Small intestine (tissue), 7 donors: ENCODE measurements around the gene STK33. TPM values are rescaled to one million over a fixed set of nuclear protein-coding genes. Genes with fewer than 3 reads are reported as not detected.

Experiments
- DNase-seq, 2 donors: peaks; one replicate each; pipeline versions ENCODE4 v3.0.0 to v3.0.0-alpha.2; 2013
- FAIRE-seq: peaks from 2 replicates; lab custom pipeline; 2012; peaks lifted over from hg19 to GRCh38; lab: Jason Lieb, UNC
- H3K27ac ChIP-seq, 3 donors: one replicate each; pipeline ENCODE4 v1.5.1; 2013; ENCODE audit warnings: low read length in 2 of 3, mild to moderate bottlenecking in 2 of 3, control low read depth in 1 of 3, inconsistent platforms in 1 of 3, low read depth in 1 of 3, moderate library complexity in 1 of 3
- H3K27me3 ChIP-seq, 3 donors: one replicate each; pipeline ENCODE4 v1.6.1; 2013; ENCODE audit warnings: low read length in 3 of 3, inconsistent platforms in 1 of 3; ENCODE audit not compliant: control insufficient read depth in 3 of 3, insufficient read depth in 3 of 3
- H3K36me3 ChIP-seq, 3 donors: one replicate each; pipeline ENCODE4 v1.6.1; 2013; ENCODE audit warnings: low read length in 3 of 3, inconsistent platforms in 1 of 3, low read depth in 1 of 3, mild to moderate bottlenecking in 1 of 3, moderate library complexity in 1 of 3; ENCODE audit not compliant: control insufficient read depth in 3 of 3, insufficient read depth in 2 of 3
- H3K4me1 ChIP-seq, 3 donors: one replicate each; pipeline ENCODE4 v1.6.1; 2013; ENCODE audit warnings: low read length in 2 of 3, inconsistent platforms in 1 of 3, low read depth in 1 of 3, mild to moderate bottlenecking in 1 of 3, moderate library complexity in 1 of 3; ENCODE audit not compliant: control insufficient read depth in 3 of 3, insufficient read depth in 2 of 3
- H3K4me3 ChIP-seq, 3 donors: one replicate each; pipeline ENCODE4 v1.5.1; 2013; ENCODE audit warnings: low read length in 3 of 3, control low read depth in 1 of 3, inconsistent platforms in 1 of 3, low read depth in 1 of 3, mild to moderate bottlenecking in 1 of 3, moderate library complexity in 1 of 3
- H3K9me3 ChIP-seq, 2 donors: one replicate each; pipeline ENCODE4 v1.6.1; 2013; ENCODE audit warnings: low read depth in 1 of 2, low read length in 1 of 2; ENCODE audit not compliant: control insufficient read depth in 2 of 2, insufficient read depth in 1 of 2
- WGBS, 3 donors: extraction: QIAGEN DNeasy Blood & Tissue Kit; methylation state at CpG; one replicate each; pipeline ENCODE4 v1.1.7; 2013; 5-methylcytosine and 5-hydroxymethylcytosine counted together
- polyA plus RNA-seq, 4 donors: library from polyadenylated mRNA; stranded (reverse) in 3 of 4; unstranded in 1 of 4; fragments of 200-250 nt in 3 of 4; fragments of 120-200 nt in 1 of 4; gene quantifications; one replicate each; pipeline versions ENCODE4 v1.2.1 to v1.2.3, GENCODE V29; 2013
- donor health status: healthy with polysubstance abuse.
- donor health status: control.
- donor health status: control.
- donor health status: Bipolar disorder and iron deficiency.
- donor health status: healthy.

Gene STK33
- polyA plus RNA-seq, 4 donors: 0.89 to 5.3 (median 2.5) TPM

DNA sequence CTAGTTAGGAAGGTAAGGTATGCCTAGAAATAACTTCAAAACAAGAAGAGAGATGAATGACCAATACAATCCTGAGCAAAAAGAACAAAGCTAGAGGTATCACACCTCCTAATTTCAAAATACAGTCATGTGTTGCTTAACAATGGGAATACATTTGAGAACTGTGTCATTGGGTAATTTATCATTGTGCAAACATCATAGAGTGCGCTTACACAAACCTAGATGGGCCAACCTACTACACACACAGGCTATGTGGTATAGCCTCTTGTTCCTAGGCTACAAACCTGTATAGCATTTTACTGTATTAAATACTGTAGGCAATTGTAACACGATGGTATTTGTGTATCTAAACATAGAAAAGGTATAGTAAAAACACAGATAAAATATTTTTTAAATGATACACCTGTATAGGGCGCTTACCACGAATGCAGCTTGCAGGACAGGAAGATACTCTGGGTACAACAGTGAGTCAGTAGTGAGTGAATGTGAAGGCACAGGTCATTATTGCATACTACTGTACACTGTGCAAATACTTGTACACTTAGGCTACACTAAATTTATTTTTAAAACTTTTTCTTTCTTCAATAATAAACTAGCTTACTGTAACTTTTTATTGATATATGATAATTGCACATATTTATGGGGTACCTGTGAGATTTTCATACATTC lies 48.2 kb downstream of the STK33 start:
- FAIRE-seq (no peak), DNase-seq (no peak)
- no peak overlapping the region for H3K27ac ChIP-seq
- H3K9me3 ChIP-seq: no peaks in the 10 kb centered on the region
- peaks cover 0 to 2% (median 0%) of the 10 kb centered on the region in 3 donors for H3K27me3 ChIP-seq
- no peak overlapping the region for H3K4me3 ChIP-seq
- H3K36me3 ChIP-seq: no peaks in the 10 kb centered on the region
- no peaks in the 10 kb centered on the region for H3K4me1 ChIP-seq
- WGBS, 3 donors: 56 to 78% (median 71%) methylated on average over 4 of the region's 4 CpGs

DNA sequence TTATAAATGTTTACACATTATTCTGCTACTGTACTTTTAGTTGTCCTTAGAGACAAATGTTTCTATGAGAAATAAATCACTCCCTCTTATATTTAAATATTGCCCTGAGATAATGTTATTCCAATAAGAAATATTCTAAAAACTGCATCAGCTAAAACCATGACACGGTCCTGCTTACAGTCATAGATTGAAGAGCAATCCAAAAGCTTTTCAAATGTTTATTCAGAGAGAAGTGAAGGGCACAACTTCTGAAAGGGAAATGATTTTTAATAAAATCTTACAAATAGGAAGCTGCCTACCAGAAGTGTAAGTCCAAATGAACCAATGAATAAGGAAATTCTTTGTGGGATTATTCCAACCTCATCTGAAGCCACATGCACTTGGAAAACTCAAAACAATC lies 49.2 kb downstream of the STK33 start:
- DNase-seq: no peak
- Histone ChIP-seq H3K36me3 (no peaks in the 10 kb centered on the region), H3K4me3 (no peak overlapping the region), H3K27ac (no peak overlapping the region), H3K9me3 (no peaks in the 10 kb centered on the region), H3K4me1 (no peaks in the 10 kb centered on the region), H3K27me3 (peaks cover 0 to 2% (median 0%) of the 10 kb centered on the region in 3 donors)
- 58 to 84% (median 68%) methylated on average over 1 of the region's 1 CpG for WGBS, 3 donors
- no peak for FAIRE-seq

DNA sequence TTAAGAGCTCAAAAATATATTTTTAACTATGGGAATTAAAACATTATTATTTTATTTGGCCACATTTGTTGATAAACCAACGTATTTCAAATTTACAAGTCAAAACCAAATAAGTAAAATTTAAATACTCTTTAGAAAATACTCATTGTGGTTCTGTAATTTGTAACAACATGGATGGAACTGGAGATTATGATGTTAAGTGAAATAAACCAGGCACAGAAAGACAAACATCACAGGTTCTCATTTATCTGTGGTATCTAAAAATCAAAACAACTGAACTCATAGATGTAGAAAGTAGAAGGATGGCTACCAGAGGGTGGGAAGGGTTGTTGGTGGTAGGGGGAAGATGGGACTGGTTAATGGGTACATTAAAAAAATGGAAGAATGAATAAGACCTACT lies 50.8 kb downstream of the STK33 start:
- DNase-seq (no peak), FAIRE-seq (no peak)
- no peaks in the 10 kb centered on the region for H3K4me1 ChIP-seq
- H3K36me3 ChIP-seq: no peaks in the 10 kb centered on the region
- H3K4me3 ChIP-seq: no peak overlapping the region
- whole genome bisulfite sequencing, 3 donors: 47 to 65% (median 64%) methylated on average over 1 of the region's 1 CpG
- peaks cover 0 to 4% (median 0%) of the 10 kb centered on the region in 3 donors for H3K27me3 ChIP-seq
- no peaks in the 10 kb centered on the region for H3K9me3 ChIP-seq
- no peak overlapping the region for H3K27ac ChIP-seq

DNA sequence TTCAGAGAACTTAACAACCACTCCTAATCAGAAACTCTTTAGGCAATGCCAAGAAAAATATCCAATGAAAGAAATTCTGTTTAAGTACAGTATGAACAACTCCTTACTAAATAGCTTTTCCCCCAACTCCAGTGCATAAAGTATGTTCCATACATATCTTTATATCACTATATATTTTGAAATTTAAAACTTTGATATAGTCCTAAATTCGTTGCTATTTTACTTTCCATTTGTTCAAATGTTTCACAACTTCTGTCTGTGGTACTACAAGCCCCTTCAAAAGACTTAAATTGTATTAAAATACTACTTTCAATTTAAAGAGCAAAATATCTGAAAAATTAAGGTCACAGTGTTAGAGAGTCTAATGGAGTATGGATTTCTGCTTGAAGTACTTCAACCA lies 52.6 kb downstream of the STK33 start:
- no peak overlapping the region for H3K4me3 ChIP-seq
- peaks cover 0 to 4% (median 0%) of the 10 kb centered on the region in 3 donors for H3K27me3 ChIP-seq
- no peak for FAIRE-seq
- WGBS, 3 donors: 21 to 53% (median 27%) methylated on average over 1 of the region's 1 CpG
- no peaks in the 10 kb centered on the region for H3K36me3 ChIP-seq
- H3K9me3 ChIP-seq: no peaks in the 10 kb centered on the region
- no peak overlapping the region for H3K27ac ChIP-seq
- DNase-seq: no peak
- no peaks in the 10 kb centered on the region for H3K4me1 ChIP-seq

DNA sequence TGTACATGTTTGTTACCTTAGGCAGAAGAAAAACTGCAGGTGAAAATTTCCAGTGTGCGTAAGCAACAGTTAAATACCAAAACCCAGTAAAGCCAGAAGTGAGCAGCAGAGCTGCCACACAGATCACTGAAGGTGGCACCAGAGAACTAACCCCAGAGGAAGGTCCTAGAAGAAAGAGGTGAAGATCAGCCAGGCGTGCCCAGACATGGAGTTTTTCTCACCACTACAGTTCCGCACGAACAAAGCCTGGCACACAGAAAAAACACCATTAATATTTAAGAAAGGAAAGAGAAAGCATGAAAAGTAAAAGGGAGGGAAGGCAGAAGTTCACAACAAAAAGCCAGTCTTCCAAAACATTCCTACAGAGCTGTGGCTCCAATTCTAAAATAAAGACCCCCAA lies 60.7 kb downstream of the STK33 start:
- Histone ChIP-seq H3K4me3 (no peak overlapping the region), H3K4me1 (no peaks in the 10 kb centered on the region), H3K27me3 (no peaks in the 10 kb centered on the region), H3K36me3 (no peaks in the 10 kb centered on the region), H3K27ac (no peak overlapping the region), H3K9me3 (no peaks in the 10 kb centered on the region)
- DNase-seq (no peak), FAIRE-seq (no peak)
- WGBS, 3 donors: 88 to 98% (median 91%) methylated on average over 4 of the region's 4 CpGs

DNA sequence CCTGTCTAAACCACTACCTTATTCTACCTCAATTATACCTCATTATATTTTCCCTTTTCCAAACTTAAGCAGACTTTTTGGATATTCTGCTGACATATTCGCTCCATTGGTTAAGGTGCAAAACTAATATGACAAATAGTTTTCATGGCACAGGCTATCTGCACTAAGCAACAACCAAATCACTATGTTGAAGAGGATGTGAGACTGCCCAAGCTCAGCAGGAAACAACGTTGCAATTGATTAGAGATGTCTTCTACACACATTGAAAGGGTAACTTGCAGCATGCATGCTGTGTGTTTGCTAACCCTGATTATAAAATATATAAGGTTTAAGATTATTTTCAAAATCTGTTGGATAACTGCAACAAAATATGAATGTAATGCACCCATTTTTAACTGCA lies 61.6 kb downstream of the STK33 start:
- Histone ChIP-seq H3K36me3 (no peaks in the 10 kb centered on the region), H3K9me3 (no peaks in the 10 kb centered on the region), H3K4me3 (no peak overlapping the region), H3K27me3 (no peaks in the 10 kb centered on the region), H3K4me1 (no peaks in the 10 kb centered on the region), H3K27ac (no peak overlapping the region)
- FAIRE-seq: no peak
- DNase-seq: no peak
- 66 to 80% (median 78%) methylated on average over 2 of the region's 2 CpGs for WGBS, 3 donors

DNA sequence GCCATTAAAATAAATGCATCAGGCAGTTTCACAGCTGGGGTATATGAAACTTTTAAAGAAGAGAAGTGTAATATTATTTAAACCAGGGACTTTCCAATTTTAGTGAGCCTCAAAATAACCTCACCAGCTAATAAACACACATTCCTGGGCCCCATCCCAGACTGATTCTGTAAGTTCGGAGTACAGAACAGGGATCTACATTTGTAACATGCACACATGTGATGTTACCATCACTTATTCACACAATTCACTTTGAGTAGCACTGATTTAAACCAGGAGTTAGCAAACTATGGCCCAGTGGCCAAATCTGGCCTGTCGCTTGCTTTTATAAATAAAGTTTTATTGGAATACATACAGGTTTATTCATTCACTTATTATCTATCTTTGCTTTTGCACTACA lies 62.0 kb downstream of the STK33 start:
- DNase-seq: no peak
- FAIRE-seq: no peak
- Histone ChIP-seq H3K4me1 (no peaks in the 10 kb centered on the region), H3K27me3 (no peaks in the 10 kb centered on the region), H3K4me3 (no peak overlapping the region), H3K36me3 (no peaks in the 10 kb centered on the region), H3K27ac (no peak overlapping the region), H3K9me3 (no peaks in the 10 kb centered on the region)
- 93 to 98% (median 96%) methylated on average over 2 of the region's 2 CpGs for WGBS, 3 donors

DNA sequence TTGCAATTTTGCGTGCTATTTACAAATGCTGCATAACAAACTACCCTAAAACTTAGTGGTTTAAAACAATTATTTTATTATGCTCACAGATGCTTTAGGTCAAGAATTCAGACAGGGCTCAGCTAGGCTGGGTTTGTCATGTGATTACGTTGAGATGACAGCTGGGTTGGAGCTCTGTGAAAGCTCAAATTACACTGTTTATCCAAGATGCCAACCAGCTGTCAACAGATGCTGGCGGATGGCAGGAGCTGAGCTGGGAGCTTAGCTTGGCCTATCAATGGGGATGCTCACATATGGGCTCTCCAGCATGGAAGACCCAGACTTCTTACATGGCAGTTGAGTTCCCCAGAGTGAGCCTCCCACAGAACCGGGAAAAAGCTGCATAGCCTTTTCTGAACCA lies 62.7 kb downstream of the STK33 start:
- H3K27ac ChIP-seq: no peak overlapping the region
- DNase-seq (peak in 1 of 2 donors; percentile 6), FAIRE-seq (no peak)
- no peaks in the 10 kb centered on the region for H3K36me3 ChIP-seq
- H3K4me1 ChIP-seq: no peaks in the 10 kb centered on the region
- H3K9me3 ChIP-seq: no peaks in the 10 kb centered on the region
- WGBS, 3 donors: 73 to 90% (median 89%) methylated on average over 4 of the region's 4 CpGs
- H3K27me3 ChIP-seq: no peaks in the 10 kb centered on the region
- H3K4me3 ChIP-seq: no peak overlapping the region

DNA sequence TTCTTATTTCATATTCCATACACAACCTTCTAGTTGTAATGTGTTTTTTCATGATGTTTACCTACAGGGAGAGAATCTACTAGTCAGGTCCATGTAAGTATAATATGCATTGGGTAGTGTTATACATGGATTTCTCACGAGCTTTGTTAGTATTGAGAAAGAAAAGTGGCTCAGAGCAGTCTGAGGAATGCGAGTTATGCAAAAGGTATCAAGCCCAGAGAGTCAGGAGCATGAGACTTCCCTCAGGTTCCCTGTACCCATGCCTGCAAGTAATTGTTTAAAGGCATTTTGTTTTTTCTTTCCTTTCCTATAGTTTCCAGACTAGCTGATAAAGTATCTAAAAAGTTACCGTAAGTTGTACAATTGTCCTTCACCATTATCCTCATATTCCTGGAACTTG lies 66.1 kb downstream of the STK33 start:
- no peaks in the 10 kb centered on the region for H3K9me3 ChIP-seq

More for the DNA sequence above, 66.1 kb downstream of the STK33 start:
- H3K27ac ChIP-seq: no peak overlapping the region
- WGBS, 3 donors: 61 to 84% (median 68%) methylated on average over 3 of the region's 3 CpGs
- H3K4me1 ChIP-seq: no peaks in the 10 kb centered on the region
- H3K4me3 ChIP-seq: no peak overlapping the region
- DNase-seq: no peak
- H3K36me3 ChIP-seq: no peaks in the 10 kb centered on the region
- FAIRE-seq: no peak
- no peaks in the 10 kb centered on the region for H3K27me3 ChIP-seq
